Muscle layer of duodenum (tissue), 2 donors: Measurements from ENCODE around the gene DEDD2.

Experiments
- H3K27ac ChIP-seq: one replicate; pipeline ENCODE4 v1.7.0; 2013; ENCODE audit warnings: mild to moderate bottlenecking, low read length
- H3K27me3 ChIP-seq: one replicate; pipeline ENCODE4 v1.7.0; 2013; ENCODE audit warnings: low read depth, mild to moderate bottlenecking, control low read depth, low read length
- H3K36me3 ChIP-seq, 2 donors: one replicate each; pipeline ENCODE4 v1.7.0; 2013; ENCODE audit warnings: low read length in 2 of 2, control low read depth in 1 of 2, mild to moderate bottlenecking in 1 of 2; ENCODE audit not compliant: insufficient read depth in 2 of 2, control insufficient read depth in 1 of 2
- H3K4me1 ChIP-seq, 2 donors: one replicate each; pipeline ENCODE4 v1.7.0; 2013; ENCODE audit warnings: low read length in 2 of 2, mild to moderate bottlenecking in 2 of 2, control low read depth in 1 of 2, moderate library complexity in 1 of 2; ENCODE audit not compliant: insufficient read depth in 2 of 2, control insufficient read depth in 1 of 2
- H3K4me3 ChIP-seq, 2 donors: one replicate each; pipeline ENCODE4 v1.7.0; 2013; ENCODE audit warnings: low read length in 2 of 2, low read depth in 1 of 2, mild to moderate bottlenecking in 1 of 2
- H3K9me3 ChIP-seq, 2 donors: one replicate each; pipeline ENCODE4 v1.7.0; 2013; ENCODE audit warnings: low read length in 2 of 2, control low read depth in 1 of 2, mild to moderate bottlenecking in 1 of 2; ENCODE audit not compliant: control insufficient read depth in 1 of 2
- donor health status: healthy.

The DEDD2 gene

GRCh38 chr19:42189133-42189532 lies 28.3 kb downstream of the DEDD2 start:
- no peaks in the 10 kb centered on the region for H3K36me3 ChIP-seq
- H3K27me3 ChIP-seq: no peaks in the 10 kb centered on the region
- no peak overlapping the region for H3K27ac ChIP-seq
- H3K4me1 ChIP-seq: peaks cover 0 to 8% of the 10 kb centered on the region in 2 donors
- H3K9me3 ChIP-seq: no peaks in the 10 kb centered on the region
- no peak overlapping the region for H3K4me3 ChIP-seq

GRCh38 chr19:42188665-42189064 lies 28.8 kb downstream of the DEDD2 start:
- Histone ChIP-seq H3K4me1 (peaks cover 0 to 8% of the 10 kb centered on the region in 2 donors), H3K4me3 (no peak overlapping the region), H3K36me3 (no peaks in the 10 kb centered on the region), H3K27ac (no peak overlapping the region), H3K9me3 (no peaks in the 10 kb centered on the region), H3K27me3 (no peaks in the 10 kb centered on the region)

GRCh38 chr19:42185277-42185676 lies 32.2 kb downstream of the DEDD2 start:
- H3K9me3 ChIP-seq: no peaks in the 10 kb centered on the region
- H3K36me3 ChIP-seq: no peaks in the 10 kb centered on the region
- peaks cover 0 to 8% of the 10 kb centered on the region in 2 donors for H3K4me1 ChIP-seq
- peaks cover 3% of the 10 kb centered on the region for H3K27me3 ChIP-seq
- no peak overlapping the region for H3K27ac ChIP-seq
- no peak overlapping the region for H3K4me3 ChIP-seq

DNA sequence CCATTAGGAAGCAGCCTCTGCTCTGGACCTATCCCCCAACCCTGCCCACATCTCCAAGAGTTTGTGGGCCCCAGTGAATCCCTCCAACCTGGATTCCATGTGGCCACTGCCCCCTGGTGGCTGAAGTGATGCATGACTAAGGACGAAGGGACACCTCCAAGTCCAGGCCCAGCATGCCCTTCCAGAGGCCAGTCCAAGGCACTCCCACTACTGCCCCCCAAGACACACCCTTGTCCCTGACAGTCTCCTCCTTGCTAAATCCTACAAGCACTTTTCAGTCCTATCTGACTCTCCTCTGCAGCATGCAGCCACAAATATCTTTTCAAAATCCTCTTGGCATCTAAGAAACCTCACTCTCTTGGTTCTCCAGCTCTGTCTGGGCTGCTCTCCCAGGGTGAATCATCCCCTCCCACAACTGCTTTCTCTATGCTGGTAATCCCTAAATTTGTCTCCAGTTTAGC lies 33.0 kb downstream of the DEDD2 start:
- Histone ChIP-seq H3K9me3 (no peaks in the 10 kb centered on the region), H3K27me3 (peaks cover 11% of the 10 kb centered on the region), H3K4me1 (peaks cover 0 to 8% of the 10 kb centered on the region in 2 donors), H3K27ac (no peak overlapping the region), H3K36me3 (no peaks in the 10 kb centered on the region), H3K4me3 (no peak overlapping the region)

- H3K4me3 ChIP-seq: no peak overlapping the region
- H3K4me1 ChIP-seq: peaks cover 0 to 15% of the 10 kb centered on the region in 2 donors
- peaks cover 40% of the 10 kb centered on the region for H3K27me3 ChIP-seq
- H3K36me3 ChIP-seq: no peaks in the 10 kb centered on the region
- H3K9me3 ChIP-seq: no peaks in the 10 kb centered on the region
- H3K27ac ChIP-seq: no peak overlapping the region
These were observed 38.4 kb downstream of the DEDD2 start for GRCh38 chr19:42178791-42179674.

GRCh38 chr19:42177686-42178019 lies 39.8 kb downstream of the DEDD2 start:
- H3K27ac ChIP-seq: no peak overlapping the region
- H3K36me3 ChIP-seq: no peaks in the 10 kb centered on the region
- H3K4me3 ChIP-seq: no peak overlapping the region
- no peaks in the 10 kb centered on the region for H3K9me3 ChIP-seq
- peaks cover 0 to 15% of the 10 kb centered on the region in 2 donors for H3K4me1 ChIP-seq
- peaks cover 40% of the 10 kb centered on the region for H3K27me3 ChIP-seq

GRCh38 chr19:42176990-42177685 lies 40.3 kb downstream of the DEDD2 start:
- peaks cover 0 to 15% of the 10 kb centered on the region in 2 donors for H3K4me1 ChIP-seq
- peaks cover 40% of the 10 kb centered on the region for H3K27me3 ChIP-seq
- no peaks in the 10 kb centered on the region for H3K9me3 ChIP-seq
- H3K36me3 ChIP-seq: no peaks in the 10 kb centered on the region
- H3K4me3 ChIP-seq: peak overlapping the region in 1 of 2 donors; percentile 59
- H3K27ac ChIP-seq: no peak overlapping the region

DNA sequence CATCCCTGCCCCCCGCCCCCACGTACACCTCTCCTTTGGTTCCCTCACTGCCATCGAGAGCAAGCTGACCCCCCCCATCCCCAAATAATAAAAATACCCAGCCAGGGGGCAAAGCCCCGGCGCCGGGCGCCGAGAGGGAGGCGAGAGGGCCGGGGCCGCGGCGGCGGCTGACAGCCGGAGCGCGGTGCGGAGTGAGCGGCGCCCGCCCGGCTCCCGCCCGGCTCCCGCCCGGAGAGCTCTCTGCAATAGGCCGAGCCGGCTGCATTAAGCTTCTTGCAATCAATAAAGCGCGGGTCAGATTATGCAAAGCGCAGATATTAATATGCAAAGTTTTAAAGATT lies 40.9 kb downstream of the DEDD2 start:
- peak overlapping the region; percentile 51 to 59 for H3K4me3 ChIP-seq
- H3K27me3 ChIP-seq: peaks cover 40% of the 10 kb centered on the region
- H3K27ac ChIP-seq: no peak overlapping the region

GRCh38 chr19:42175952-42176648 lies 41.4 kb downstream of the DEDD2 start:
- Histone ChIP-seq H3K36me3 (no peaks in the 10 kb centered on the region), H3K27me3 (peaks cover 40% of the 10 kb centered on the region), H3K27ac (no peak overlapping the region), H3K9me3 (no peaks in the 10 kb centered on the region), H3K4me3 (peak overlapping the region; percentile 51 to 59), H3K4me1 (peaks cover 0 to 15% of the 10 kb centered on the region in 2 donors)

More for the DNA sequence above, 40.9 kb downstream of the DEDD2 start:
- Histone ChIP-seq H3K36me3 (no peaks in the 10 kb centered on the region), H3K4me1 (peaks cover 0 to 15% of the 10 kb centered on the region in 2 donors), H3K9me3 (no peaks in the 10 kb centered on the region)

DNA sequence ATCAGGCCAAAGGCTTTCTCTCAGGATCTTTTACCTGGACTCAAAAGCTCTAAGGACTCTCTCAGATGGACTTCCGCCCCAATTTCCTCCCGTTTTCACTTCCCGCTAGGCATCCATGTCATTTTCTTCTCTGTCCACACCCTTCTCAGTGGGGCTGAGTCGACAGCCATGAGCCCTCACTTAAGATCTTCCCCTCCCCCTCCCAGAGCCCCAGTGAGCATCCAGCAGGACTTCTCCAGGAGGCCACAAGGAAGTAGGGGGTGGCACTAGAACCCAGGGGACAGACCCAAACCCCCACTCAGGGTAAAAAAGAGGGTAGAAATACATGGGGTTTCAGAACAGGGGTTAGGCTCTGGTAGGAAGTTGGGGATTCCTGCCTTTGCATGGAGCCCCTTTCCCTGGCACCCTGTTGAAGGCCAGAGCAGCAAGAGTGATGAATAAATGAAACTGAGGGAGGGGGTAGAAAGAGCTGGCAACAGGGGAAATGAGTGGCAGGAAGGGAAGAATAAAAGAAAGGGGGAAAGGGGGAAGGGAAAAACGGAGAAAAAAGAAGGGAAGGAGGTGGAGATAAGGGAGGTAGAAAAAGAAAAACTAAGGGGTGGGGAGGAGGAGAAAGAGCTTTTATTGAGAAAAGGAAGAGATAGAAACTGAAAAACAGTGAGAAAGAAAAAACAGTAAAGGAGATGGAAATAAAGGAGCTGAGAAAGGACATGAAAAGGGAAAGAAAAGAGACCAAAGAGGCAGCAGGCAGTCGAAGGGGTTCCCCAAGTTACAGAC lies 42.3 kb downstream of the DEDD2 start:
- peaks cover 0 to 15% of the 10 kb centered on the region in 2 donors for H3K4me1 ChIP-seq
- H3K27ac ChIP-seq: no peak overlapping the region
- H3K4me3 ChIP-seq: no peak overlapping the region
- H3K36me3 ChIP-seq: no peaks in the 10 kb centered on the region
- no peaks in the 10 kb centered on the region for H3K9me3 ChIP-seq
- H3K27me3 ChIP-seq: peaks cover 36% of the 10 kb centered on the region
